ENCODE results near the gene DNM3.
"Not testable (repeated sequence)": the region's sequence is repeated elsewhere in the genome, so short reads cannot be mapped to it uniquely, and the experiment has no call there.

The DNM3 gene

DNA sequence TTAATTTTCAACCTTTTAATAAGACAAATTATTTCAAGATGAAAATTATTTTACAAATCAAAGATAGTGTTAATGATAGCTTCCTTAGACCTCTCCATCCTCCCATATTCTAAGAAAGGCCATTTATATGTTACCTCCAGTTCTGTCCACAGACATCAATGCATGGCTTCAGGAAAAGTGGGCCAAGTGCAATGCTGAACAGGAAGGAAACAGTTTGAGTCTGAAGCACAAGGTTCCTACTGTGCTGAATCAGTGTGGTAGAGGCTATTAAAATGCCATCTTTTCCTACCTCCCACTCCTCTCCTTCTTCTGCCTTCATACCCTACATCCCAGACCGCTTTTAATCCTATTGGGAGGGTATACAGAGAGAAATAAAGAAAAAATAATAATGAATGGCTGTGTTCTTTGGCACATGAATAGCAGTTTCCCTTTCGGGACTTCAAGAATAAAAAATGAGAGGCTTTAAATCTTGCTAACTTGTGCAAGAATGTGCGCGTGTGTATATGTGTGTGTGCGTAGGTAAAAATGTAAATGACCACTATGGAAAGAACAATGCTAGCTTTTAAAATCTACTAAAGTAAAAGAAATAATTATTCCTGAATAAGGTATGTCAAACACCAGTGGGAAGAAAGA is 516.6 kb downstream of the DNM3 start:
- TF ChIP-seq, protein P1, sequence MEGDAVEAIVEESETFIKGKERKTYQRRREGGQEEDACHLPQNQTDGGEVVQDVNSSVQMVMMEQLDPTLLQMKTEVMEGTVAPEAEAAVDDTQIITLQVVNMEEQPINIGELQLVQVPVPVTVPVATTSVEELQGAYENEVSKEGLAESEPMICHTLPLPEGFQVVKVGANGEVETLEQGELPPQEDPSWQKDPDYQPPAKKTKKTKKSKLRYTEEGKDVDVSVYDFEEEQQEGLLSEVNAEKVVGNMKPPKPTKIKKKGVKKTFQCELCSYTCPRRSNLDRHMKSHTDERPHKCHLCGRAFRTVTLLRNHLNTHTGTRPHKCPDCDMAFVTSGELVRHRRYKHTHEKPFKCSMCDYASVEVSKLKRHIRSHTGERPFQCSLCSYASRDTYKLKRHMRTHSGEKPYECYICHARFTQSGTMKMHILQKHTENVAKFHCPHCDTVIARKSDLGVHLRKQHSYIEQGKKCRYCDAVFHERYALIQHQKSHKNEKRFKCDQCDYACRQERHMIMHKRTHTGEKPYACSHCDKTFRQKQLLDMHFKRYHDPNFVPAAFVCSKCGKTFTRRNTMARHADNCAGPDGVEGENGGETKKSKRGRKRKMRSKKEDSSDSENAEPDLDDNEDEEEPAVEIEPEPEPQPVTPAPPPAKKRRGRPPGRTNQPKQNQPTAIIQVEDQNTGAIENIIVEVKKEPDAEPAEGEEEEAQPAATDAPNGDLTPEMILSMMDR (conservative IDR thresholded peaks at IDR 0.05; ENCODE audit: low read depth, low read length) = no peak
- DNase-seq (ENCODE audit: low read depth) = peak; percentile 33
- H3K4me3 ChIP-seq (ENCODE audit: low read depth, low read length) = no peak overlapping the region

DNA sequence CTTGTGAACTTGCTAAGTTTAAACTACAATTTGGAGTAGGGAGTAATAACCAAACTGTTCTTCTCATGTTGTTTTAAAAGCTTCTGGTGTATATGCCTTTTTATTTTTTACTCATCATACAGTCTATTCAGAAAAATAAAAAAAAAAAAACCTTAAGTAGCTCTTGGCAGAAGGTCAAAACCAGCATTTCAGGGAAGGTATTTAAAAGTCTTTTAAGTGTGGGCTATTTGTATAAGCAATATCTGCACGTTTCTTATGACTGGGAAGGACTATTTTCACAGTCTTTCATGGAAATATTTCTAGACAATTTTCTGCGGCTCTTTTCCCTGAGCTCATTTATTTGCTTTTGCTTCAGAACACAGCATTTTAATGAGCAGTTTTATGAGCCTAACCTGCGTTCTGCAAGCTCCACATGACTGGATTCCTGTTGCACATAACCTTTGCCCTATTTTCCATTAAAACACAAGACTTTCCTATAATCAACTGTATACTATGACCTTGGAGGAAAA is 518.2 kb downstream of the DNM3 start:
- TF ChIP-seq, protein P1 (conservative IDR thresholded peaks at IDR 0.05; ENCODE audit: low read depth, low read length) = no peak

GRCh38 chr1:172360511-172360910 is 519.2 kb downstream of the DNM3 start:
- TF ChIP-seq, protein P1 (conservative IDR thresholded peaks at IDR 0.05; ENCODE audit: low read depth, low read length) = no peak
- no peak for DNase-seq (ENCODE audit: low read depth)
- H3K4me3 ChIP-seq (ENCODE audit: low read depth, low read length) = no peak overlapping the region

More for the DNA sequence above, 518.2 kb downstream of the DNM3 start:
- H3K4me3 ChIP-seq (ENCODE audit: low read depth, low read length) = no peak overlapping the region
- DNase-seq (ENCODE audit: low read depth) = peak; percentile 89

GRCh38 chr1:172360985-172361384 is 519.7 kb downstream of the DNM3 start:
- DNase-seq (ENCODE audit: low read depth) = no peak
- no peak overlapping the region for H3K4me3 ChIP-seq (ENCODE audit: low read depth, low read length)
- TF ChIP-seq, protein P1 (conservative IDR thresholded peaks at IDR 0.05; ENCODE audit: low read depth, low read length) = no peak

- H3K4me3 ChIP-seq (ENCODE audit: low read depth, low read length) = no peak overlapping the region
Observed at GRCh38 chr1:172363852-172364251, 522.6 kb downstream of the DNM3 start.

DNA sequence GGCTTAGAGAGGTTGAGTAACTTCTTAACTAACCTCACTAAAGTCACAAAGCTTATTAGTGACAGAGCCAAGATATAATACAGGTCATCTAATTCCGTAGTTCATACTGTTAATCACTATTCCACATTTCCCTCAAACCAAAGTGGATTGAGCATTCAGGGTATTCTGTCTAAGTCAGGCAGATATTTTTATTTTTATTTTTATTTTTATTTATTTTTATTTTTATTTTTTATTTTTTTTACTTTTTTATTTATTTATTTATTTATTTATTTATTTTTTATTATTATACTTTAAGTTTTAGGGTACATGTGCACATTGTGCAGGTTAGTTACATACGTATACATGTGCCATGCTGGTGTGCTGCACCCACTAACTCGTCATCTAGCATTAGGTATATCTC is 530.3 kb downstream of the DNM3 start:
- not testable (repeated sequence) for DNase-seq (ENCODE audit: low read depth); H3K4me3 ChIP-seq (ENCODE audit: low read depth, low read length)

More at GRCh38 chr1:172363852-172364251, 522.6 kb downstream of the DNM3 start:
- no peak for DNase-seq (ENCODE audit: low read depth)
- TF ChIP-seq, protein P1 (conservative IDR thresholded peaks at IDR 0.05; ENCODE audit: low read depth, low read length) = no peak

GRCh38 chr1:172373864-172374263 is 532.6 kb downstream of the DNM3 start:
- peak; percentile 69 for DNase-seq (ENCODE audit: low read depth)
- TF ChIP-seq, protein P1 (conservative IDR thresholded peaks at IDR 0.05; ENCODE audit: low read depth, low read length) = no peak

More at GRCh38 chr1:172373864-172374263, 532.6 kb downstream of the DNM3 start:
- no peak overlapping the region for H3K4me3 ChIP-seq (ENCODE audit: low read depth, low read length)

Data from choroid plexus epithelial cell (primary cell).